Measurements from ENCODE around the gene BACE2. TPM values are rescaled to one million over a fixed set of nuclear protein-coding genes. Genes with fewer than 3 reads are reported as not detected.

The BACE2 gene
- total RNA-seq, 1 donor from 2014 or later: 20.9 TPM

DNA sequence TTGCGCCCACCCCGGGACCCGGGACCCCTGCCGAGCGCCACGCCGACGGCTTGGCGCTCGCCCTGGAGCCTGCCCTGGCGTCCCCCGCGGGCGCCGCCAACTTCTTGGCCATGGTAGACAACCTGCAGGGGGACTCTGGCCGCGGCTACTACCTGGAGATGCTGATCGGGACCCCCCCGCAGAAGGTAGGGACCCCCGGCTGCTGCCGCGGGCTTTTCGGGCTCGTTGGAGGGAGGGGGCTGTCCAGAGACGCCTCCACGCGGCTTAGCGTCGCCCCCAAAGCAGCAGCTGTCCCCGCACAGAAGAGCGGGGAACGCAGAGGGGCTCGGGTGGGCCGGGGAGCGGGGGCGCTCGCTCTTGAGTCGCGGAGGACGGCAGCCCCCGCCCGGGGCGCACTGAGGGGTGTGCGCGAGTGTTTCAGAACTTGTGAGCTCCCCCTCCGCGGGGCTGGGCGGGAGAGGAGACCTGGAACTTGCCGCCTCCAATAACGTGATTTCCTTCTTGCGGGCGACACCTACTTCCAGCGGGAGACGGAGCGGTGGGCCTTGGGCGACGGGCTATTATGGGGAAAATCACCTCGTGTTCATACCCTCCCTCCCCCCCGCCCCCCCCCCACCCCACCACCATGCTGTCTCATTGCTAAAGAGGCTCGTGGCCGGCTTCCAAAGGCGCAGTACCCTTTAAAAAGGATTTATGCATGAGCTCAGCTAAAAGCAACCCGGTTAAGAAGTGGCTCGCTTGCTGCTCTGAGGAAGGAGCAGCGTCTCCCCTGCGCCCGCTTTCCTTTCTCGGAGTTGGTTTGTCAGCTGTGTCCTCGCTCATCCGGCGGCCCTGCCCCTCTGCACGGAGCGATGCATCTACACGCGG, 664 bp downstream of the BACE2 start:
- H3K4me1 ChIP-seq: peaks cover 9% of the 10 kb centered on the region
- TF ChIP-seq, protein P1, sequence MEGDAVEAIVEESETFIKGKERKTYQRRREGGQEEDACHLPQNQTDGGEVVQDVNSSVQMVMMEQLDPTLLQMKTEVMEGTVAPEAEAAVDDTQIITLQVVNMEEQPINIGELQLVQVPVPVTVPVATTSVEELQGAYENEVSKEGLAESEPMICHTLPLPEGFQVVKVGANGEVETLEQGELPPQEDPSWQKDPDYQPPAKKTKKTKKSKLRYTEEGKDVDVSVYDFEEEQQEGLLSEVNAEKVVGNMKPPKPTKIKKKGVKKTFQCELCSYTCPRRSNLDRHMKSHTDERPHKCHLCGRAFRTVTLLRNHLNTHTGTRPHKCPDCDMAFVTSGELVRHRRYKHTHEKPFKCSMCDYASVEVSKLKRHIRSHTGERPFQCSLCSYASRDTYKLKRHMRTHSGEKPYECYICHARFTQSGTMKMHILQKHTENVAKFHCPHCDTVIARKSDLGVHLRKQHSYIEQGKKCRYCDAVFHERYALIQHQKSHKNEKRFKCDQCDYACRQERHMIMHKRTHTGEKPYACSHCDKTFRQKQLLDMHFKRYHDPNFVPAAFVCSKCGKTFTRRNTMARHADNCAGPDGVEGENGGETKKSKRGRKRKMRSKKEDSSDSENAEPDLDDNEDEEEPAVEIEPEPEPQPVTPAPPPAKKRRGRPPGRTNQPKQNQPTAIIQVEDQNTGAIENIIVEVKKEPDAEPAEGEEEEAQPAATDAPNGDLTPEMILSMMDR (IDR thresholded peaks at IDR 0.05): no peak
- peak overlapping the region; percentile 73 for H3K4me3 ChIP-seq
- DNase-seq (peak; percentile 70), ATAC-seq (peak; percentile 6)
- peak overlapping the region; percentile 71 for H3K27ac ChIP-seq
- no peaks in the 10 kb centered on the region for H3K36me3 ChIP-seq
- H3K27me3 ChIP-seq: no peaks in the 10 kb centered on the region
- H3K9me3 ChIP-seq: no peaks in the 10 kb centered on the region
- intact Hi-C loops (cut with DNase I): no loop called here

- H3K9me3 ChIP-seq: no peaks in the 10 kb centered on the region
- H3K27me3 ChIP-seq: no peaks in the 10 kb centered on the region
- DNase-seq: no peak
- ATAC-seq: no peak
- peaks cover 9% of the 10 kb centered on the region for H3K4me1 ChIP-seq
- peak overlapping the region; percentile 73 for H3K4me3 ChIP-seq
- H3K36me3 ChIP-seq: no peaks in the 10 kb centered on the region
- intact Hi-C loops (cut with DNase I): no loop called here
- H3K27ac ChIP-seq: no peak overlapping the region
- TF ChIP-seq, protein P1 (IDR thresholded peaks at IDR 0.05): no peak
Observed at GRCh38 chr21:41169258-41169576, 1.3 kb downstream of the BACE2 start.

DNA sequence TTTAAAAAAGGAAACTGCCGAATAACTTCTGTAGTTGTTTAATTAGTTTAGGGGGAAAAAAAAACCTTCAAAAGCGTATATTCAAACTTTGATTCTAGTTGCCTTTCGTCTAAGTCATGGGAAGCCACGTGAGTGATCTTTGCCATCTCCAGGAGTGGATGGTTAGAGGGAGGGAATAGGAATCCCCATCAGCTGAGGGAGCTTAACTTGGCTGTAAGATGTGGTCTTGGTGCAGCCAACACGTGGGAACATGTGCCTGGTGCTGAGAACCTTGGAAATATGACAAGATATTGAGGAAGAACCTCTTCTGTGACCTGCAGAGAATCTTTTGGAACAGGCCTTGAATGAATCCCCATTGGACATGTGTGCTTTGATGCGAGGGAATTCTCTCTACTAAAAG, 1.7 kb downstream of the BACE2 start:
- no peak overlapping the region for H3K27ac ChIP-seq
- no peaks in the 10 kb centered on the region for H3K9me3 ChIP-seq
- no peaks in the 10 kb centered on the region for H3K36me3 ChIP-seq
- intact Hi-C loops (cut with DNase I): no loop called here
- ATAC-seq: no peak
- H3K4me1 ChIP-seq: peaks cover 9% of the 10 kb centered on the region
- DNase-seq: no peak
- TF ChIP-seq, protein P1 (IDR thresholded peaks at IDR 0.05): no peak
- no peak overlapping the region for H3K4me3 ChIP-seq
- H3K27me3 ChIP-seq: no peaks in the 10 kb centered on the region

DNA sequence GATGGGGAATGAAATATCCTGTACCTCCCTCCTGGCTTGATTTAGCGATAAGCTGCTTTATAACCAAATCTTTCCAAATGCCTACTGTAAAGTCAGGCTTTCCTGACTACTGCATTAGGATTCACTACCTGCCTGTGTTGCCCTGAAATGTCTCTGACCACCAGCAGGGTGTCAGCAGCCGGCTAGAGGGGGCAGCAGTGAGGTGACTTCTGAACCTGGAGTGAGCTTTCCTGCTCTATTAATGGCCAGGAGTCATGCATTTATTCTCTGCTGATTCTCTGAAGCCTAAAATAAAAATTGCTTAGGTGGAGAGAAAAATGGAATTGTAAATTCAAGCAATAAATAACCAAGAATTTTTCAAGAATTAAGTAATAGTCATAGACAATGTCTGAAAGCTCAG, 2.5 kb downstream of the BACE2 start:
- intact Hi-C loops (cut with DNase I): no loop called here
- ATAC-seq: no peak
- H3K27me3 ChIP-seq: no peaks in the 10 kb centered on the region
- no peaks in the 10 kb centered on the region for H3K36me3 ChIP-seq
- no peak overlapping the region for H3K27ac ChIP-seq
- no peak overlapping the region for H3K4me3 ChIP-seq
- TF ChIP-seq, protein P1 (IDR thresholded peaks at IDR 0.05): peak; percentile 49
- peaks cover 9% of the 10 kb centered on the region for H3K4me1 ChIP-seq
- no peaks in the 10 kb centered on the region for H3K9me3 ChIP-seq
- no peak for DNase-seq

DNA sequence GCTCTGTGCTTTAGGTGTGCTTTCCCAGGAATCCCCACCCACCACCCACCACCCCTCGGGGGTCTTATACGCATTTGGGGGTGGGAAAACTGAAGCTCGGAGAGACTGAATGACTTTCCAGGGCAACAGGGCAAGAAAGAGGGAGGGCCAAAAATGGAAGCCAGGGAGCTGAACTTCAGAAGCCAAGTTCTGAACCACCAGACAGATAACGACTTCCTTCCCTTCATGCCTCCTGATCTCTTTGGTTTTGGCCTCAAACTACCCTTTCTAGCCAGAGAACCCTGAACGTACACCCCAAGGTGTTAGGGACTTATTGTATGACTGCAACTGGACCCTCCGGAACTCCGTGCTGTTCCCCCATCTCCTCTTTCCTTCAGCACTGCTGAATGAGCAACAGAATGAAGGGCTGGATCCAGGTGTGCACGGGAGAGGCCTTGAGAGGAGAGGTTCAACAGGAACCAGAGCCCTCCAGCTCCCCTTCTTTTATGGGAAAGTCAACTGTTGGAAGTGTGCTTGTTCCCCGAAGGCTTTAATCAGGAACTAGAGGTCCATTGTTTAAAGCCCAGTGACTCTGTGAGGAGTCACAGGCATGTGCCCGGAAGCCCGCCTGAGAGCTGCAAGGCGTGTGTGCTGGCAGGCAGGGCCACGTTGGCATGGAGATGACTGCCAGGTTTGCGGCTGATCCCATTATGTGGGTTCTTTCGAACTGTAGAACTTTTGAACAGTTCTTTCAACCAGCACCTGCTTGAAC, 3.1 kb downstream of the BACE2 start:
- peak; percentile 75 for DNase-seq
- Histone ChIP-seq H3K27me3 (no peaks in the 10 kb centered on the region), H3K9me3 (no peaks in the 10 kb centered on the region), H3K27ac (peak overlapping the region; percentile 18), H3K36me3 (no peaks in the 10 kb centered on the region), H3K4me3 (no peak overlapping the region), H3K4me1 (peaks cover 9% of the 10 kb centered on the region)
- TF ChIP-seq, protein P1 (IDR thresholded peaks at IDR 0.05): no peak
- intact Hi-C loops (cut with DNase I): no loop called here
- ATAC-seq: peak; percentile 39
